Hepatocyte (in vitro differentiated cells): Measurements from ENCODE around the gene IGDCC3.

ENCODE experiments used
- EZH2 ChIP-seq: fragments of 200-600 bp; sonication (generic); IDR thresholded peaks from 2 replicates; pipeline ENCODE4 v1.6.1; 2016; ENCODE audit warnings: antibody characterized with exemption, mild to moderate bottlenecking, borderline replicate concordance
- EZH2phosphoT487 ChIP-seq: fragments of 200-600 bp; sonication (generic); IDR thresholded peaks from one replicate; pipeline ENCODE4 v1.6.1; 2018; ENCODE audit warnings: antibody characterized with exemption, mild to moderate bottlenecking, low read depth, moderate library complexity; ENCODE audit not compliant: unreplicated experiment, severe bottlenecking
- TF ChIP-seq, protein P1 (sequence below): fragments of 200-600 bp; sonication (generic); IDR thresholded peaks from 2 replicates; pipeline ENCODE4 v1.5.1; 2016; ENCODE audit warnings: antibody characterized with exemption, mild to moderate bottlenecking; ENCODE audit not compliant: poor library complexity

DNA sequence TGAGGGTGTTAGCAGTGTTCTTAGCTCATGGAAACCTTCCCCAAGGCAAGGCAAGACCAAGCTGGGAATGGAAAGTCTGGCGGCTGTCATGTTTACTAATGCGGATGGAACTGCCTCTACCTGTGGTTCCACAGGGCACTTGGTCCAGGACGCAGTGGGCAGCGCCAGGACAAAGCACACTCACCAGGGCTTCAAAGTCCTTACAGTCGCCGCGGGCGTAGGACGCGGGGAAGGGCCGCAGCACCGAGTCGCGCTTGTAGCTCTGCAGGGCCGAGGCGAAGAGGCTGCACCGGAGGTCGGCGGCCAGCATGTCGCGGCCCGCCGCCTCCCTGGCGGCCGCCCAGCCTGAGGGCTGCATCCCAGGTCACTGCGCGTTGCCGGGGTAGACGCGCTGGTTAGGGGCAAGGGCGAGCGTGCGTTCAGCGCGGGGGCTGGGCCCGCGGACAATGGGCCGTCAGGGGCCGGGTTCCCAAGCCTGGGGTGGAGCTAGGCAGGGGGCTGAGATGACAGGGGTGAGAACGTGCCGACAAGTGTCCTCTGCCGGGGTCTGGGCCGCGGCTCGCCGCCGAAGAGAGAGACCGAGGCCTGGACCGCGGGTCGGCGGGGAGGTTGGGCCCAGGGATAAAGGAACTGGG lies 91.6 kb downstream of the IGDCC3 start:
- TF ChIP-seq EZH2 (no peak), EZH2phosphoT487 (no peak)
- TF ChIP-seq, protein P1, sequence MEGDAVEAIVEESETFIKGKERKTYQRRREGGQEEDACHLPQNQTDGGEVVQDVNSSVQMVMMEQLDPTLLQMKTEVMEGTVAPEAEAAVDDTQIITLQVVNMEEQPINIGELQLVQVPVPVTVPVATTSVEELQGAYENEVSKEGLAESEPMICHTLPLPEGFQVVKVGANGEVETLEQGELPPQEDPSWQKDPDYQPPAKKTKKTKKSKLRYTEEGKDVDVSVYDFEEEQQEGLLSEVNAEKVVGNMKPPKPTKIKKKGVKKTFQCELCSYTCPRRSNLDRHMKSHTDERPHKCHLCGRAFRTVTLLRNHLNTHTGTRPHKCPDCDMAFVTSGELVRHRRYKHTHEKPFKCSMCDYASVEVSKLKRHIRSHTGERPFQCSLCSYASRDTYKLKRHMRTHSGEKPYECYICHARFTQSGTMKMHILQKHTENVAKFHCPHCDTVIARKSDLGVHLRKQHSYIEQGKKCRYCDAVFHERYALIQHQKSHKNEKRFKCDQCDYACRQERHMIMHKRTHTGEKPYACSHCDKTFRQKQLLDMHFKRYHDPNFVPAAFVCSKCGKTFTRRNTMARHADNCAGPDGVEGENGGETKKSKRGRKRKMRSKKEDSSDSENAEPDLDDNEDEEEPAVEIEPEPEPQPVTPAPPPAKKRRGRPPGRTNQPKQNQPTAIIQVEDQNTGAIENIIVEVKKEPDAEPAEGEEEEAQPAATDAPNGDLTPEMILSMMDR: no peak
